ENCODE results near the gene ROR2.
"Not testable (repeated sequence)": the region's sequence is repeated elsewhere in the genome, so short reads cannot be mapped to it uniquely, and the experiment has no call there.

Gene ROR2

DNA sequence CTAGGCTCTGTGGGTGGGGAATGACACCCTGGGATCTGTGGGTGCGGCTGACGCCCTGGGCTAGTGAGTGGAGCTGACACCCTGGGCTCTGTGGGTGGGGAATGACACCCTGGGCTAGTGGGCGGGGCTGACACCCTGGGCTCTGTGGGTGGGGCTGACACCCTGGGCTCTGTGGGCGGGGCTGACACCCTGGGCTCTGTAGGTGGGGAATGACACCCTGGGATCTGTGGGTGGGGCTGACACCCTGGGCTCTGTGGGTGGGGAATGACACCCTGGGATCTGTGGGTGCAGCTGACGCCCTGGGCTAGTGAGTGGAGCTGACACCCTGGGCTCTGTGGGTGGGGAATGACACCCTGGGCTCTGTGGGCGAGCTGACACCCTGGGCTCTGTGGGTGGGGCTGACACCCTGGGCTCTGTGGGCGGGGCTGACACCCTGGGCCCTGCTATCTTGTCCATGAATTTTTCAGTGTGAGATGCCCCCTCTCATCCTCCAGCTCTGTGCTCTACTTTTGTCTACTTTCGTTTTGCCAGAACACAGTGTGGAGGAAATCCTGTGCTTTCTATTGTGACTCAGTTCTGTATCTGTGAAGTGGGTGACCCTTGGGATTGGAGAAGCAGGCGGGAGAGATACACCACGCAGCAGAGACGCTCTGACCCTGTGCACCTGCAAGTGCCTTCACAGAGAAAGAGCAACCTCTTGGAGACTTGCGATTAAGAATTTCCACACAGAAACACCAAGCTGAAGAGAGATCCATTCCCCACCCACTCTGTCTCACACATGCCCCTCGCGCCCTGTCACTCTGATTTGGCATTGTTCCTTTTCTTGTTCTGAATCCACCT lies 151.5 kb downstream of the ROR2 start:
- not testable (repeated sequence) for DNase-seq (ENCODE audit: low spot score)

DNA sequence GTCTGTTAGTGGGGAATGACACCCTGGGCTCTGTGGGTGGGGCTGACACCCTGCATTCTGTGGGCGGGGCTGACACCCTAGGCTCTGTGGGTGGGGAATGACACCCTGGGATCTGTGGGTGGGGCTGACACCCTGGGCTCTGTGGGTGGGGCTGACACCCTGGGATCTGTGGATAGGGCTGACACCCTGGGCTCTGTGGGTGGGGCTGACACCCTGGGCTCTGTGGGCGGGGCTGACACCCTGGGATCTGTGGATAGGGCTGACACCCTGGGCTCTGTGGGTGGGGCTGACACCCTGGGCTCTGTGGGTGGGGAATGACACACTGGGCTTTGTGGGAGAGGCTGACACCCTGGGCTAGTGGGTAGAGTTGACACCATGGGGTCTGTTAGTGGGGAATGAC lies 152.5 kb downstream of the ROR2 start:
- DNase-seq (ENCODE audit: low spot score): not testable (repeated sequence)

GRCh38 chr9:91796516-91796915 lies 153.5 kb downstream of the ROR2 start:
- DNase-seq (ENCODE audit: low spot score): not testable (repeated sequence)

- no peak for DNase-seq (ENCODE audit: low spot score)
These were observed 154.3 kb downstream of the ROR2 start for GRCh38 chr9:91795598-91796241.

DNA sequence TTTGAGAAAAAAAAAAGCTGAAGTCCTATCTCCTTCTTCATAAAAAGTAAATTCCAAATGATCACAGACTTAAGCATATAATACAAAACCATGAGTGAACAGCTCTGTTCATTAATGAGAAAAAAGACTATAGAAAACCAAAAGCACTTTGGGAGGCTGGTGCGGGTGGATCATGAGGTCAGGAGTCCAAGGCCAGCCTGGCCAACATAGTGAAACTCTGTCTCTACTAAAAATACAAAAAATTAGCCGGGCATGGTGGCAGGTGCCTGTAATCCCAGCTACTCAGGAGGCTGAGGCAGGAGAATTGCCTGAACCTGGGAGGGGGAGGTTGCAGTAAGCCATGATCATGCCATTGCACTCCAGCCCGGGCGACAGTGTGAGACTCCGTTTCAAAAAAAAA lies 156.7 kb downstream of the ROR2 start:
- DNase-seq (ENCODE audit: low spot score): not testable (repeated sequence)

GRCh38 chr9:91790917-91791316 lies 159.1 kb downstream of the ROR2 start:
- no peak for DNase-seq (ENCODE audit: low spot score)

DNA sequence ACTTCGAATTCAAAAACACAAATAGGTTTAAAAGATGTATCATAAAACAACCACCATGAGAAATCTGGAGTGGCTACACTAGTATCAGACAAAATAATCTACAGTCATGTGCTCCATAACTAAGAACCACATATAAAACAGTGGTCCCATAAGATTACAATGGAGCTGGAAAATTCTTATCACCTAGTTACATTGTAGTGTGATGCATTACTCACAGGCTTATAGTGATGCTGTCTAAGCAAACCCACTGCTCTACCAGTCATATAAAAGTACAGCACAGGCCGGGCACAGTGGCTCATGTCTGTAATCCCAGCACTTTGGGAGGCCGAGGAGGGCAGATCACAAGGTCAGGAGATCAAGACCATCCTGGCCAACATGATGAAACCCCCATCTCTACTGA lies 160.1 kb downstream of the ROR2 start:
- no peak for DNase-seq (ENCODE audit: low spot score)

- no peak for DNase-seq (ENCODE audit: low spot score)
These were observed 162.1 kb downstream of the ROR2 start for GRCh38 chr9:91787931-91788330.

- DNase-seq (ENCODE audit: low spot score): no peak
These were observed 163.7 kb downstream of the ROR2 start for GRCh38 chr9:91786132-91786896.

GRCh38 chr9:91785447-91785842 lies 164.6 kb downstream of the ROR2 start:
- DNase-seq (ENCODE audit: low spot score): no peak

- no peak for DNase-seq (ENCODE audit: low spot score)
These were observed 165.2 kb downstream of the ROR2 start for GRCh38 chr9:91784673-91785446.

DNA sequence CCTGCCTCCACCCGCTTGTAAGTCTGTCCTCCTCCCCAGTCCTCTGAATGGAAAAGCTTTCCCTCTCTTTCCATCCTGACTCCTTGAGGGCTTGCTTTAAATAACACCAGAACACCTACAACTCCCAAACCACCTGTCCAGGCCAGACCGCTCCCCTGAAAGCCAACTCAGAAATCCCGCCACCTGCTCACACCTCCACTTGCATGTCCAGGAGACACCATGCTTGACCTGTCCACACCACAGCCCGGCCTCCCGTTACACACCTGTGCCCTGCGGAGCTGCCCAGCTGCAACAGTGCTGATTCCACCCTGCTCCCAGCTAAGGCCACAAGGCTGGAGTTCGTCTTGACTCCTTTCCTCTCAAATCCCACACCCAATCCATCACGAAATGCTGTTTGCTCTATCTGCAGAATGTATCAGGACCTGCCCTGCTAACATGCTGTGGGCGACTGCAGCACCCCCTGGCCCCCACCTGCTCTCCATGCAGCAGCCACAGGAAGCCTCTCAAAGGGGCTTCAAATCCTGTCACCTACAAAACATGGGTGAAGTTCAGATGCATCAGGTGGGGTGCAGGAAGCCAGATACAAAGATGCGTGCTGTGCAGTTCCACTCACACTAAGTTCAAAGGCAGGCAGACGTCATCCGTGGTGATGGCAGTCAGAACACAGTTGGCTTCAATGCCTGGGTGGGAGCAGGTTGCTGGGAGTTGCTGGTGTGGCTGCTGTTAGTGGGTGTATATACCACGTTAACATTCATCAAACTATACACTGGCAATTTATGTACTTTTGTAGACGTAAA lies 166.0 kb downstream of the ROR2 start:
- no peak for DNase-seq (ENCODE audit: low spot score)

GRCh38 chr9:91783411-91783810 lies 166.6 kb downstream of the ROR2 start:
- no peak for DNase-seq (ENCODE audit: low spot score)

GRCh38 chr9:91782708-91783214 lies 167.3 kb downstream of the ROR2 start:
- no peak for DNase-seq (ENCODE audit: low spot score)

- DNase-seq (ENCODE audit: low spot score): no peak
These were observed 168.1 kb downstream of the ROR2 start for GRCh38 chr9:91781906-91782305.

- DNase-seq (ENCODE audit: low spot score): no peak
These were observed 168.9 kb downstream of the ROR2 start for GRCh38 chr9:91781116-91781515.

GRCh38 chr9:91778031-91778430 lies 172.0 kb downstream of the ROR2 start:
- no peak for DNase-seq (ENCODE audit: low spot score)

- no peak for DNase-seq (ENCODE audit: low spot score)
These were observed 172.7 kb downstream of the ROR2 start for GRCh38 chr9:91777292-91777830.

- no peak for DNase-seq (ENCODE audit: low spot score)
These were observed 173.4 kb downstream of the ROR2 start for GRCh38 chr9:91776409-91777291.

GRCh38 chr9:91775708-91776028 lies 174.4 kb downstream of the ROR2 start:
- DNase-seq (ENCODE audit: low spot score): no peak
